PFSK-1 (cell line): ENCODE results near the gene REEP5.

Source experiments
- FOXP2 ChIP-seq: optimal IDR thresholded peaks from 2 replicates; pipeline ENCODE3; 2011; ENCODE audit warnings: borderline replicate concordance, control low read depth, inconsistent platforms; ENCODE audit not compliant: insufficient read depth; ENCODE audit errors: extremely low read length, extremely low read depth
- POLR2AphosphoS5 ChIP-seq: IDR thresholded peaks from 2 replicates; pipeline ENCODE4 v1.6.1; 2012; ENCODE audit warnings: low read depth, mild to moderate bottlenecking, control low read depth, low read length, moderate library complexity
- SIN3A ChIP-seq: IDR thresholded peaks from 2 replicates; pipeline ENCODE4 v1.6.1; 2012; ENCODE audit warnings: mild to moderate bottlenecking, low read length, moderate library complexity, borderline replicate concordance; ENCODE audit not compliant: insufficient read depth
- TAF1 ChIP-seq: IDR thresholded peaks from 2 replicates; pipeline ENCODE4 v1.6.1; 2012; ENCODE audit warnings: low read length, control low read depth, borderline replicate concordance; ENCODE audit not compliant: insufficient read depth
- TF ChIP-seq, protein P1 (sequence below), 2 experiments: IDR thresholded peaks; 2 replicates each; pipeline versions ENCODE4 v1.6.1 to v1.8.0; 2011 to 2012; ENCODE audit warnings: low read depth in 2 of 2, low read length in 2 of 2, control low read depth in 1 of 2, inconsistent platforms in 1 of 2, mild to moderate bottlenecking in 1 of 2, moderate library complexity in 1 of 2; ENCODE audit not compliant: insufficient read depth in 1 of 2

The REEP5 gene

GRCh38 chr5:112935675-112936074, 13.6 kb upstream of the REEP5 start:
- TF ChIP-seq FOXP2 (no peak), SIN3A (no peak), TAF1 (no peak), POLR2AphosphoS5 (no peak)
- TF ChIP-seq, protein P1, sequence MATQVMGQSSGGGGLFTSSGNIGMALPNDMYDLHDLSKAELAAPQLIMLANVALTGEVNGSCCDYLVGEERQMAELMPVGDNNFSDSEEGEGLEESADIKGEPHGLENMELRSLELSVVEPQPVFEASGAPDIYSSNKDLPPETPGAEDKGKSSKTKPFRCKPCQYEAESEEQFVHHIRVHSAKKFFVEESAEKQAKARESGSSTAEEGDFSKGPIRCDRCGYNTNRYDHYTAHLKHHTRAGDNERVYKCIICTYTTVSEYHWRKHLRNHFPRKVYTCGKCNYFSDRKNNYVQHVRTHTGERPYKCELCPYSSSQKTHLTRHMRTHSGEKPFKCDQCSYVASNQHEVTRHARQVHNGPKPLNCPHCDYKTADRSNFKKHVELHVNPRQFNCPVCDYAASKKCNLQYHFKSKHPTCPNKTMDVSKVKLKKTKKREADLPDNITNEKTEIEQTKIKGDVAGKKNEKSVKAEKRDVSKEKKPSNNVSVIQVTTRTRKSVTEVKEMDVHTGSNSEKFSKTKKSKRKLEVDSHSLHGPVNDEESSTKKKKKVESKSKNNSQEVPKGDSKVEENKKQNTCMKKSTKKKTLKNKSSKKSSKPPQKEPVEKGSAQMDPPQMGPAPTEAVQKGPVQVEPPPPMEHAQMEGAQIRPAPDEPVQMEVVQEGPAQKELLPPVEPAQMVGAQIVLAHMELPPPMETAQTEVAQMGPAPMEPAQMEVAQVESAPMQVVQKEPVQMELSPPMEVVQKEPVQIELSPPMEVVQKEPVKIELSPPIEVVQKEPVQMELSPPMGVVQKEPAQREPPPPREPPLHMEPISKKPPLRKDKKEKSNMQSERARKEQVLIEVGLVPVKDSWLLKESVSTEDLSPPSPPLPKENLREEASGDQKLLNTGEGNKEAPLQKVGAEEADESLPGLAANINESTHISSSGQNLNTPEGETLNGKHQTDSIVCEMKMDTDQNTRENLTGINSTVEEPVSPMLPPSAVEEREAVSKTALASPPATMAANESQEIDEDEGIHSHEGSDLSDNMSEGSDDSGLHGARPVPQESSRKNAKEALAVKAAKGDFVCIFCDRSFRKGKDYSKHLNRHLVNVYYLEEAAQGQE (IDR thresholded peaks at IDR 0.05; ENCODE audit: insufficient read depth in 1 of 2, low read depth in 2 of 2, low read length in 2 of 2), result no peak

- TF ChIP-seq POLR2AphosphoS5 (no peak), SIN3A (no peak), TAF1 (no peak), FOXP2 (no peak)
Observed at GRCh38 chr5:112934366-112934663, 12.3 kb upstream of the REEP5 start.

DNA sequence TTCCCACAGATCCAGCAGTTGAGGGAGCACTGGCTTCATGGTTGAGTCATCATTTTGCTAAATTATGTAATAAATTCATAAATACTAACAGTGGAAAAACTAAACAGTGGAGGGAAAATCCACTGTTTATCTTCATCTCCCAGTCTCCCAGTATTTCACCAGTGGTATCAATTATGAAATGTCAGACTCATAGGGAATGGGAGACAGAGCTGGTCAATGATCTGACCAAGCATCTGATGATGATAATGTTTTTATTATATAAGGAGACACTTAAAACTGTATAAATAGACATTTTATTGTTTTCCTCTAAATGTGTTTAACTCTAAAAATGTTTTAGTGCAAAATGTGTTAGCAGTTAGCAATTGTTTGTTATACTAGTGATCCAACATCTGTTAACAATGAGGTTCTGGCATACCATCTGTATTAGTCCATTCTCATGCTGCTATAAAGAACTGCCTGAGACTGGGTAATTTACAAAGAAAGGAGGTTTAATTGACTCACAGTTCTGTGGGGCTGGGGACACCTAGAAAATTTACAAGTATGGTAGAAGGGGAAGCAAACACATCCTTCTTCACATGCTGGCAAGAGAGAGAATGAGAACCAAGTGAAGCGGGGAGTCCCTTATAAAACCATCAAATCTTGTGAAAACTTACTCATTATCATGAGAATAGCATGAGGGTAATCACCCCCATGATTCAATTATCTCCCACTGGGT, 11.8 kb upstream of the REEP5 start:
- TF ChIP-seq TAF1, result no peak
- no peak for TF ChIP-seq SIN3A
- no peak for TF ChIP-seq FOXP2
- TF ChIP-seq, protein P1 (IDR thresholded peaks at IDR 0.05; ENCODE audit: insufficient read depth in 1 of 2, low read depth in 2 of 2, low read length in 2 of 2), result no peak
- no peak for TF ChIP-seq POLR2AphosphoS5

DNA sequence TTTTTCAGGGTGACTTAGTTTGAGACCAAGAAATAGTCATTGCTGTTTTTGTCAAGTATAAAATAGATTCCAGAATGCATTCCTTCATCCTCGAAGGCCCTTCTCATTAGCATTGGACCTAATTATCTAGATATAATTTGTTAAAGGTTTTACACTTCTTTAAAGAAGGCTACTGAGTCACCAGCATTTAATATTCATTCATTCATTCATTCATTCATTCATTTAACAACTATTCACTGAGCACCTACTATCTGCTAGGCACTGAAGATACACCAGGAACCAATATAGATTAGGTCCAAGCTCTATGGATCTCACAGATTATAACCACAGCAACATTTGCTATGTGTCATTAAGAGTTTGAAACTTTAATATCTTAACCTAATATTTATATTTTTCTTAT, 11.1 kb upstream of the REEP5 start:
- TF ChIP-seq POLR2AphosphoS5, result no peak
- TF ChIP-seq SIN3A, result no peak
- no peak for TF ChIP-seq TAF1
- TF ChIP-seq, protein P1 (IDR thresholded peaks at IDR 0.05; ENCODE audit: insufficient read depth in 1 of 2, low read depth in 2 of 2, low read length in 2 of 2), result no peak
- no peak for TF ChIP-seq FOXP2

GRCh38 chr5:112931473-112931872, 9.4 kb upstream of the REEP5 start:
- TF ChIP-seq FOXP2, result no peak
- no peak for TF ChIP-seq POLR2AphosphoS5
- TF ChIP-seq SIN3A, result no peak
- TF ChIP-seq, protein P1 (IDR thresholded peaks at IDR 0.05; ENCODE audit: insufficient read depth in 1 of 2, low read depth in 2 of 2, low read length in 2 of 2), result no peak
- TF ChIP-seq TAF1, result no peak
